ENCODE measurements around the gene RAD23B. TPM values are rescaled to one million over a fixed set of nuclear protein-coding genes. Genes with fewer than 3 reads are reported as not detected.
"Not testable (repeated sequence)": the region's sequence is repeated elsewhere in the genome, so short reads cannot be mapped to it uniquely, and the experiment has no call there.

Gene RAD23B
- total RNA-seq, 1 donor from 2014 or later = 165 TPM

GRCh38 chr9:107290619-107291018 is 7.5 kb downstream of the RAD23B start:
- DNase-seq (ENCODE audit: low spot score) = no peak

DNA sequence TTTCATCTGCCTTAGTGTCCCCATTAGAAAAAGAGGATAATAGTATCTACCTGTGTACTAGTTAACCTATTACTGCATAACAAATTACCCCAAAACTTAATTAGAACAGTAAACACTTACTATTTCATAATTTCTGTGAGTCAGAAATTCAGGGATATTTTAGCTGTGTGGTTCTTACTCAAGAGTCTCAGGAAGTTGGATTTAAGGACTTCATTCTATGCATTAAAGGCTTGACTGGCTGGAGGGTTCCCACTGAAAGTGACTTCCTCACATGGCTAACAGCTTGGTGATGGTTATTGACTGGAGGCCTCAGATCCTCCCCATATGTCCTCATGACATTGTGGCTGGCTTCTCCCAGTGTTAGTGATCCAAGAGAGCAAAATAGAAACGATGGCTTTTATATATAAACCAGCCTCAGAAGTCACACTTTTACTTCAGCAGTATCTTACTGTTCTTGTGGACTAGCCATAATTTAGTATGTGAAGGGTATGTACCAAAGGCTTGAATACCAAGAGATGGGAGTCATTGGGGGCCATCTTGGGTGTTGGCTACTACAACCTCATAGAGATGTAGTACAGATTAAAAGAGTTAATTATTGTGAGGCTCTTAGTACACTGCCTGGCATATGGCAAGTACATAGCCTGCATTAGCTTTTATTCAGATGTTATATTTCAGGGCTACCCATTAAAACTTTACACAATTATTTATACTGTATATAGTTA is 9.9 kb downstream of the RAD23B start:
- no peak for DNase-seq (ENCODE audit: low spot score)

GRCh38 chr9:107293543-107294085 is 10.5 kb downstream of the RAD23B start:
- no peak for DNase-seq (ENCODE audit: low spot score)

DNA sequence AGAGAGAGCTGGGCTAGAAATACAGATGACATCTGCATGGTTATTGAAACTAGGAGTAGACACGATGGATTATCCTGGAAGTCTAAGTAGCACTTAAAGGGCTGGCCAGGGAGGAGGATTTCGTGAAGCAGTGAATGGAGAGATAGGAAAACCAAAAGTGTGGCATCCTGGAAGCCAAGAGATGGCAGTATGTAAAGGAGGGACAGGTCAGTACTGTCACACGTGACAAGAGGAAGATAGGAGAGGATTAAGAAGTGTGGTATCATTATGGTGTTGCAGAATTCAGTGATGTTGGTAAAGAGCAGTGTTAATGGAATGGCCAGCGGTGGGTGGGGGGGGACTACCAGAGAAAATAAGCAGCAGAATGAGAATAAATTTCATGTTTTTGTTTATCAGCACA is 11.7 kb downstream of the RAD23B start:
- DNase-seq (ENCODE audit: low spot score) = no peak

DNA sequence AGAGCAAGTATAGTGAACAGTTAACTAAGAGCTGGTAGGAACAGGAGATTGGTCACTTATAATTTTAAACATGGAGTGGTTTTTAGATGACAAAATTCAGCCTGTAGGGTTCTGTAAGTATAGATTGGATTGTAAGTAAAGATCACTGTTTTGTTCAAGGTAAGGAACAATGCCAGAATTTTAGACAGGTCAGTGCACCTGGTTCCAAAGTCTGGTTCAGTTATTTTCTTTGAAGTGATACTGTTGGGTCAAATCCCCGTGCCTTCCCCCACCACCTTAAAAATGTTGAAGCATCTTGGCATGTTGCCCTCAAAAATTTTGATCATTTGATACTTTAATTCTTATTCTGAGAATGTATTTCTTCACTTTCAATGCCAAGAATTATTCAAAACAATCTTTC is 12.9 kb downstream of the RAD23B start:
- no peak for DNase-seq (ENCODE audit: low spot score)

DNA sequence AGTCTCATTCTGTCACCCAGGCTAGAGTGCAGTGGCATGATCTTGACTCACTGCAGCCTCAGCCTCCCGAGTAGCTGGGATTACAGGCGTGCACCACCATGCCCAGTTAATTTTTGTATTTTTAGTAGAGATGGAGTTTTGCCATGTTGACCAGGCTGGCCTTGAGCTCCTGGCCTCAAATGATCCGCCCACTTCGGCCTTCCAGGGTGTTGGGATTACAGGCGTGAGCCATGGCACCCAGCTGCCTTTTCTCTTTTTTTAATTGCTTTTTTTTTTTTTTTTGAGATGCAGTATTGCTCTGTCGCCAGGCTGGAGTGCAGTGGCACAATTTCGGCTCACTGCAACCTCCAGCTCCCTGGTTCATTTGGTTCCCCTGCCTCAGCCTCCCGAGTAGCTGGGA is 13.5 kb downstream of the RAD23B start:
- DNase-seq (ENCODE audit: low spot score) = not testable (repeated sequence)

GRCh38 chr9:107299437-107299836 is 16.4 kb downstream of the RAD23B start:
- no peak for DNase-seq (ENCODE audit: low spot score)

DNA sequence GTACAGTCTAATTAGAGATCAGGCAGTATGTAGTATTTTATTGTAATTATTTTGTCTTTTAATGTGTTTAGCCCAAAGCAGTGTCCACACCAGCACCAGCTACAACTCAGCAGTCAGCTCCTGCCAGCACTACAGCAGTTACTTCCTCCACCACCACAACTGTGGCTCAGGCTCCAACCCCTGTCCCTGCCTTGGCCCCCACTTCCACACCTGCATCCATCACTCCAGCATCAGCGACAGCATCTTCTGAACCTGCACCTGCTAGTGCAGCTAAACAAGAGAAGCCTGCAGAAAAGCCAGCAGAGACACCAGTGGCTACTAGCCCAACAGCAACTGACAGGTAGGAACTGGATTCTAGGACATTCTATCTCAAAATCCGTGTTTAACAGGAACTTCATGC is 23.2 kb downstream of the RAD23B start:
- no peak for DNase-seq (ENCODE audit: low spot score)

- DNase-seq (ENCODE audit: low spot score) = no peak
These were observed 24.3 kb downstream of the RAD23B start for GRCh38 chr9:107307331-107307730.

GRCh38 chr9:107308461-107308860 is 25.4 kb downstream of the RAD23B start:
- no peak for DNase-seq (ENCODE audit: low spot score)

DNA sequence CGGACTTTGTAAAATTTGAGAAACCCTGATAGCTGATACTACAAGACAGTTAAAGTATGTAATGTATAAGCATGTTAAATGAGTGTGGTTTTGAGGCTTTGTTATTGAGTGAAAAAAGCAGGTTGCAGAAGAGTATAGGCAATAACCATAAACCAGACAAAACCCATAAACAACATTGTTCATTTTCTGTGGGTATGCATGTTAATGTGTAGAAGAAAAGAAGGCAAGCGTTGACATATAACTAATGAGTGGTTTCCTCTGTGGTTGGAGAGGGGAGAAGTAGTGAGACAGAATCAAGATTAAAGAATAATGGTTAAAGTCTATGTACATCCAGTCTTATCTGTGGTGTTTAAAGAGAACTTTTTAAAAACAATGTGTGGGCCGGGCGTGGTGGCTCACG is 26.2 kb downstream of the RAD23B start:
- DNase-seq (ENCODE audit: low spot score) = no peak

DNA sequence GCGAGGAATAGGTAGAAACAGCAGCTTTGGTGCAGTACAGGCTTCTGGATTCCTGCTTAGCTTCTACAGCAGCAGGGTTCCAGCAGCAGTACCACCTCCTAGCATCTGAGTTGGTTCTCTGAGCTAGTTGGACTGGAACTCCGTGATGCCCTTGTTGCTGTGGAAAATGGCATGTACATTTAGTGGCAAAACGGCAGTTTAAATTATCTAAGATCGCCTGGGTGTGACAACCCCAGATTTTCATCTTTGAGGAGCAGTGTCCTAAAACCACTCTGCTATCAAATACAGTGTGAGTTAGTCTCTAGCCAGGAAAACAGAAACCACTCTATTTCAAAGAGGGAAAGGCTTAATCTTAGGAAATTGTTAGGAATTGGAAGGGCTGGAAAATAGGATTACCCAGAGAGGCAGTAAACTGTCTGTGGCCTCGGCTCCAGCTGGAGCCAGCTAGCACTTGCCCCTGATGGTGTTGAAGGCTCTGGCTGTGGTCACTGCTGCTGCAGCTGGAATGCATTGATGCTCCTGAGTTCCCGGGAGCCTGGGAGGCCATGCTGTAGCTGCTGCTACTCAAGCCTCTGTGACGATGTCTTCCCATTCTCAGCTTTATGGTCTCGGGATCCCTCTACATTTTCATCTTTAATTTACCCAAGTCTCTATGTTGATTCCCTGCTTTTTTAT is 29.4 kb downstream of the RAD23B start:
- no peak for DNase-seq (ENCODE audit: low spot score)

DNA sequence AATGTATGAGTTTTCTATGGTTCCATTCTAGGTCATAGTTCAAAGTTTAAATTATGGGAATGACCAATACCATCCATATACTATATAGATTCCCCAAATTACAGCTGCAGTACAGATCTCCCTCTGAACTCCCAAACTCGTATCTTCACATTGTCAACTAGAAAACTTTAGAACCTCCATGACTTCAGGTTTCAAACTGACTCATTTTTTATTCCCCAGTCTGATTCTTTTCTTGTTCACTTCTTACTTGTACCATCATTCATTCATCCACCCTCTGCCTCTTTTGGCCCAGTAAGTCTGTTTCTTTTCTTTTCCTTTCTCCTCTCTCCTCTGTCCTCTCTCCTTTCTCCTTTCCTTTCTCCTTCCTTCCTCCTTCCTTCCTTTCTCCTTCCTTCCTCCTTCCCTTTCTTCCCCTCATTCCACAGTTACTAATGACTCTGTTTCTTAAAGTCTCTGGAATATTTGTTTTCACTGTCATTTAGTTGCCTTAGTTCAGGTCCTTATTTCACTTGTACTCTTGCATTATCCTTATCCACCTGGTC is 30.5 kb downstream of the RAD23B start:
- no peak for DNase-seq (ENCODE audit: low spot score)

GRCh38 chr9:107314763-107315162 is 31.7 kb downstream of the RAD23B start:
- no peak for DNase-seq (ENCODE audit: low spot score)

GRCh38 chr9:107316795-107317661 is 33.9 kb downstream of the RAD23B start:
- DNase-seq (ENCODE audit: low spot score) = no peak

GRCh38 chr9:107322643-107323042 is 39.6 kb downstream of the RAD23B start:
- DNase-seq (ENCODE audit: low spot score) = no peak

DNA sequence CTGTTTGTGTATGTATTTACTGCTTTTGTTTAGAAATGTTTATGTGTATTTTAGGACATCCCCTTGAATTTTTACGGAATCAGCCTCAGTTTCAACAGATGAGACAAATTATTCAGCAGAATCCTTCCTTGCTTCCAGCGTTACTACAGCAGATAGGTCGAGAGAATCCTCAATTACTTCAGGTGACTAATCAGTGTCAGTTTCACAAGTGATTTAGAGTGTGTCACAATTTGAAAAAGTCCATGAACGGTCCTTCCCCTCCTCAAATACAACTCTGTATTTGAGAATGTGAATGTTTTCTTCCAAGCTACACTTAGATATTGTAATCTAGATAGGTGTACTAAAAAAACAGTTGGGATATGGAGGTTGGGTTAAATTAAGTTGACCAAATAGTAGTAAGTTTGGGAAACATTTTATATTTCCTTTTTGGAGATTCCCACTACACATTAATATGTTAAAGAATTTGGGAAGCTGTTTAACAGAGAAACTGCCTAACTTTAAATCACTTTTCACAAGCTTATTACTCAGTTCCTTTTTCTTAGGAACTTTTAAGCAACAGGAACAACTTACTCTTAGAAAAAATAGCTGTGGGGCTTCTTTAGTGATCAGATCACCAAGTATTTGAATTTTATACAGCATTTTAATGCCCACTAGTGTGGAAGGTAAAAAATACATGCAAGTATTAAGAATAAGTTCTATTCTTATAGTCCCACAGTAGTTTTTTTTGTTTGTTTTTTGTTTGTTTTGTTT is 40.9 kb downstream of the RAD23B start:
- no peak for DNase-seq (ENCODE audit: low spot score)

- DNase-seq (ENCODE audit: low spot score) = no peak
These were observed 42.8 kb downstream of the RAD23B start for GRCh38 chr9:107325842-107326241.

DNA sequence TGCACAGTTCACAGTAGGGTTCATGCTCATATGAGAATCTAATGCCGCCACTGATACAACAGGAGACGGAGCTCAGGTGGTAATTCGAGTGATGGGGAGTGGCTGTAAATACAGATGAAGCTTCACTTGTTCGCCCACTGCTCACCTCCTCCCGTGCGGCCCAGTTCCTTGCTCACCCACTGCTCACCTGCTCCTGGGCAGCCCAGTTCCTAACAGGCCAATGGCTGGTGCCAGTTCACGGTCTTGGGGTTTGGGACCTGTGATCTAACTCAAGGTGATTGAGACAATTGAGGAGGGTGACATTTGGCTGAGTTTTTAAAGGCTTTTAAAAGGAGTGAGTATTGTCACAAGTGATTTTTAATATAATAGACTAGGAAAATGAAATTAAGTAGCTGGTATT is 45.4 kb downstream of the RAD23B start:
- no peak for DNase-seq (ENCODE audit: low spot score)

GRCh38 chr9:107330420-107330819 is 47.3 kb downstream of the RAD23B start:
- DNase-seq (ENCODE audit: low spot score) = no peak

- DNase-seq (ENCODE audit: low spot score) = no peak
These were observed 49.8 kb downstream of the RAD23B start for GRCh38 chr9:107332883-107333282.
